Neural progenitor cell (in vitro differentiated cells): Measurements from ENCODE around the gene AIDA. TPM values are rescaled to one million over a fixed set of nuclear protein-coding genes. Genes with fewer than 3 reads are reported as not detected.

Experiments used
- DNase-seq: peaks from one replicate; pipeline ENCODE4 v3.0.0-alpha.2; 2016; ENCODE audit warnings: low spot score
- H2AFZ ChIP-seq: fragments of 200-600 bp; sonication (generic); replicated peaks from 2 replicates; pipeline ENCODE4 v1.6.1; 2016; ENCODE audit warnings: antibody characterized with exemption
- H3F3A ChIP-seq: fragments of 200-600 bp; sonication (generic); 2 replicates; pipeline ENCODE4 v1.6.1; 2016; ENCODE audit warnings: antibody characterized with exemption, low read depth
- H3K27ac ChIP-seq: fragments of 200-600 bp; sonication (generic); 2 replicates; pipeline ENCODE4 v1.5.1; 2016; ENCODE audit warnings: mild to moderate bottlenecking
- H3K27me3 ChIP-seq: fragments of 200-600 bp; sonication (generic); 2 replicates; pipeline ENCODE4 v1.6.1; 2016; ENCODE audit warnings: mild to moderate bottlenecking, moderate library complexity
- H3K36me3 ChIP-seq: fragments of 200-600 bp; sonication (generic); 2 replicates; pipeline ENCODE4 v1.5.1; 2016
- H3K4me1 ChIP-seq: fragments of 200-600 bp; sonication (generic); 2 replicates; pipeline ENCODE4 v1.6.1; 2016; ENCODE audit warnings: mixed run types
- H3K4me2 ChIP-seq: fragments of 200-600 bp; sonication (generic); 2 replicates; pipeline ENCODE4 v1.6.1; 2016
- H3K4me3 ChIP-seq: fragments of 200-600 bp; sonication (generic); 2 replicates; pipeline ENCODE4 v1.5.1; 2016
- H3K79me2 ChIP-seq: fragments of 200-600 bp; sonication (generic); 2 replicates; pipeline ENCODE4 v1.6.1; 2016; ENCODE audit warnings: low read depth
- H3K9ac ChIP-seq: fragments of 200-600 bp; sonication (generic); 2 replicates; pipeline ENCODE4 v1.6.1; 2016
- H3K9me3 ChIP-seq: fragments of 200-600 bp; sonication (generic); 2 replicates; pipeline ENCODE4 v1.5.1; 2016; ENCODE audit warnings: low read depth
- H4K20me1 ChIP-seq: fragments of 200-600 bp; sonication (generic); 2 replicates; pipeline ENCODE4 v1.6.1; 2016; ENCODE audit warnings: low read depth
- H3K27ac Mint-ChIP-seq: 3 replicates; pipeline ENCODE4 v1.8.0; 2021; ENCODE audit warnings: mixed read lengths
- H3K27me3 Mint-ChIP-seq: 2 replicates; pipeline ENCODE4 v1.8.0; 2022; ENCODE audit warnings: low read depth, mild to moderate bottlenecking, inconsistent platforms, moderate library complexity, mixed read lengths; ENCODE audit not compliant: insufficient read depth
- H3K36me3 Mint-ChIP-seq: 3 replicates; pipeline ENCODE4 v1.8.0; 2021; ENCODE audit warnings: mixed read lengths
- H3K4me1 Mint-ChIP-seq: 3 replicates; pipeline ENCODE4 v1.8.0; 2021; ENCODE audit warnings: mixed read lengths
- H3K4me3 Mint-ChIP-seq: 3 replicates; pipeline ENCODE4 v1.8.0; 2021; ENCODE audit warnings: mild to moderate bottlenecking, moderate library complexity, mixed read lengths
- H3K9me3 Mint-ChIP-seq: 3 replicates; pipeline ENCODE4 v1.8.0; 2020; ENCODE audit warnings: mixed read lengths
- CTCF ChIP-seq: fragments of 200-600 bp; sonication (generic); IDR thresholded peaks from 2 replicates; pipeline ENCODE4 v1.5.1; 2017; ENCODE audit warnings: antibody characterized with exemption, mild to moderate bottlenecking
- EZH2 ChIP-seq: fragments of 200-600 bp; sonication (generic); IDR thresholded peaks from 2 replicates; pipeline ENCODE4 v1.6.1; 2017; ENCODE audit warnings: antibody characterized with exemption, mild to moderate bottlenecking, moderate library complexity
- EZH2phosphoT487 ChIP-seq: fragments of 200-600 bp; sonication (generic); IDR thresholded peaks from 2 replicates; pipeline ENCODE4 v1.6.1; 2017; ENCODE audit warnings: antibody characterized with exemption
- total RNA-seq: library from RNA; depleted of rRNA; stranded (reverse); fragments of >200 nt; gene quantifications from 2 replicates; pipeline ENCODE4 v1.2.3, GENCODE V29; 2015; ENCODE audit warnings: low replicate concordance

AIDA gene
- total RNA-seq, 1 donor from 2014 or later: 75.2 TPM

GRCh38 chr1:222644636-222644980 is 67.7 kb downstream of the AIDA start:
- H3K36me3 ChIP-seq: peaks cover 12% of the 10 kb centered on the region
- H3F3A ChIP-seq: peaks cover 26% of the 10 kb centered on the region
- H3K4me2 ChIP-seq: peak overlapping the region; percentile 88
- peak overlapping the region; percentile 94 for H3K27ac Mint-ChIP-seq
- TF ChIP-seq CTCF (no peak), EZH2phosphoT487 (no peak), EZH2 (no peak)
- H3K79me2 ChIP-seq: peaks cover 16% of the 10 kb centered on the region
- no peaks in the 10 kb centered on the region for H4K20me1 ChIP-seq
- no peak for DNase-seq
- H3K9me3 ChIP-seq: no peaks in the 10 kb centered on the region
- H3K27ac ChIP-seq: no peak overlapping the region
- H2AFZ ChIP-seq: peak overlapping the region; percentile 60
- peak overlapping the region; percentile 67 for H3K4me3 ChIP-seq
- H3K4me1 Mint-ChIP-seq: peaks cover 15% of the 10 kb centered on the region
- H3K9me3 Mint-ChIP-seq: no peaks in the 10 kb centered on the region
- H3K36me3 Mint-ChIP-seq: peaks cover 3% of the 10 kb centered on the region
- no peaks in the 10 kb centered on the region for H3K4me1 ChIP-seq
- H3K27me3 ChIP-seq: no peaks in the 10 kb centered on the region
- peak overlapping the region; percentile 97 for H3K4me3 Mint-ChIP-seq
- peak overlapping the region; percentile 62 for H3K9ac ChIP-seq
- H3K27me3 Mint-ChIP-seq: peaks cover 2% of the 10 kb centered on the region

GRCh38 chr1:222643938-222644635 is 68.2 kb downstream of the AIDA start:
- Histone ChIP-seq H3K79me2 (peaks cover 16% of the 10 kb centered on the region), H3K4me2 (peak overlapping the region; percentile 88), H3K36me3 (peaks cover 17% of the 10 kb centered on the region), H4K20me1 (no peaks in the 10 kb centered on the region), H3K9me3 (no peaks in the 10 kb centered on the region), H3K27me3 (no peaks in the 10 kb centered on the region), H3K9ac (peak overlapping the region; percentile 62), H3K27ac (peak overlapping the region; percentile 62), H2AFZ (peak overlapping the region; percentile 60), H3K4me3 (peak overlapping the region; percentile 67), H3F3A (peaks cover 26% of the 10 kb centered on the region), H3K4me1 (no peaks in the 10 kb centered on the region)
- H3K27ac Mint-ChIP-seq: peak overlapping the region; percentile 94
- H3K27me3 Mint-ChIP-seq: peaks cover 2% of the 10 kb centered on the region
- H3K4me3 Mint-ChIP-seq: peak overlapping the region; percentile 97
- H3K9me3 Mint-ChIP-seq: no peaks in the 10 kb centered on the region
- peaks cover 15% of the 10 kb centered on the region for H3K4me1 Mint-ChIP-seq
- peaks cover 5% of the 10 kb centered on the region for H3K36me3 Mint-ChIP-seq
- DNase-seq: peak; percentile 96
- no peak for TF ChIP-seq EZH2
- TF ChIP-seq EZH2phosphoT487: no peak

GRCh38 chr1:222643606-222643937 is 68.7 kb downstream of the AIDA start:
- TF ChIP-seq EZH2 (no peak), EZH2phosphoT487 (no peak), CTCF (no peak)
- H3K27me3 Mint-ChIP-seq: peaks cover 2% of the 10 kb centered on the region
- no peak for DNase-seq

GRCh38 chr1:222642468-222642867 is 69.8 kb downstream of the AIDA start:
- Mint-ChIP-seq H3K9me3 (no peaks in the 10 kb centered on the region), H3K27ac (no peak overlapping the region), H3K4me3 (no peak overlapping the region), H3K4me1 (peaks cover 15% of the 10 kb centered on the region), H3K27me3 (peaks cover 2% of the 10 kb centered on the region), H3K36me3 (peaks cover 10% of the 10 kb centered on the region)
- H3K9me3 ChIP-seq: no peaks in the 10 kb centered on the region
- DNase-seq: no peak
- H3K36me3 ChIP-seq: peaks cover 17% of the 10 kb centered on the region
- H4K20me1 ChIP-seq: no peaks in the 10 kb centered on the region
- H3K4me1 ChIP-seq: no peaks in the 10 kb centered on the region
- no peak overlapping the region for H3K27ac ChIP-seq
- H3K9ac ChIP-seq: no peak overlapping the region
- no peak overlapping the region for H3K4me2 ChIP-seq
- peaks cover 16% of the 10 kb centered on the region for H3K79me2 ChIP-seq
- no peak for TF ChIP-seq CTCF
- no peak for TF ChIP-seq EZH2
- no peak for TF ChIP-seq EZH2phosphoT487
- no peaks in the 10 kb centered on the region for H3K27me3 ChIP-seq
- H3F3A ChIP-seq: peaks cover 26% of the 10 kb centered on the region
- no peak overlapping the region for H2AFZ ChIP-seq
- no peak overlapping the region for H3K4me3 ChIP-seq

More at GRCh38 chr1:222643606-222643937, 68.7 kb downstream of the AIDA start:
- peak overlapping the region; percentile 54 for H3K9ac ChIP-seq
- peak overlapping the region; percentile 62 for H3K27ac ChIP-seq
- Mint-ChIP-seq H3K4me3 (peak overlapping the region; percentile 97), H3K36me3 (peaks cover 8% of the 10 kb centered on the region), H3K4me1 (peaks cover 15% of the 10 kb centered on the region), H3K9me3 (no peaks in the 10 kb centered on the region), H3K27ac (peak overlapping the region; percentile 61)
- peaks cover 26% of the 10 kb centered on the region for H3F3A ChIP-seq
- peaks cover 17% of the 10 kb centered on the region for H3K36me3 ChIP-seq
- H2AFZ ChIP-seq: peak overlapping the region; percentile 60
- H3K27me3 ChIP-seq: no peaks in the 10 kb centered on the region
- peaks cover 16% of the 10 kb centered on the region for H3K79me2 ChIP-seq
- H4K20me1 ChIP-seq: no peaks in the 10 kb centered on the region
- peak overlapping the region; percentile 67 for H3K4me3 ChIP-seq
- peak overlapping the region; percentile 88 for H3K4me2 ChIP-seq
- H3K4me1 ChIP-seq: no peaks in the 10 kb centered on the region
- H3K9me3 ChIP-seq: no peaks in the 10 kb centered on the region
